Transverse colon (tissue), 4 donors: ENCODE results near the gene TMEM255B.

Source experiments
- POLR2AphosphoS5 ChIP-seq, 3 donors: sonication (generic); formaldehyde crosslinking; IDR thresholded peaks; one replicate each; pipeline ENCODE4 v1.6.1; 2016; ENCODE audit warnings: antibody characterized with exemption in 3 of 3
- TF ChIP-seq, protein P1 (sequence below), 5 experiments: fragments of 200-600 bp in 3 of 5; fragments of 450-650 bp in 2 of 5; sonication (generic) in 3 of 5; IDR thresholded peaks; 1 replicate in 2 of 5; 2 replicates in 3 of 5; pipeline ENCODE4 v1.5.1; 2016 to 2017; ENCODE audit warnings: antibody characterized with exemption in 5 of 5, inconsistent platforms in 3 of 5, mild to moderate bottlenecking in 2 of 5, moderate library complexity in 1 of 5

DNA sequence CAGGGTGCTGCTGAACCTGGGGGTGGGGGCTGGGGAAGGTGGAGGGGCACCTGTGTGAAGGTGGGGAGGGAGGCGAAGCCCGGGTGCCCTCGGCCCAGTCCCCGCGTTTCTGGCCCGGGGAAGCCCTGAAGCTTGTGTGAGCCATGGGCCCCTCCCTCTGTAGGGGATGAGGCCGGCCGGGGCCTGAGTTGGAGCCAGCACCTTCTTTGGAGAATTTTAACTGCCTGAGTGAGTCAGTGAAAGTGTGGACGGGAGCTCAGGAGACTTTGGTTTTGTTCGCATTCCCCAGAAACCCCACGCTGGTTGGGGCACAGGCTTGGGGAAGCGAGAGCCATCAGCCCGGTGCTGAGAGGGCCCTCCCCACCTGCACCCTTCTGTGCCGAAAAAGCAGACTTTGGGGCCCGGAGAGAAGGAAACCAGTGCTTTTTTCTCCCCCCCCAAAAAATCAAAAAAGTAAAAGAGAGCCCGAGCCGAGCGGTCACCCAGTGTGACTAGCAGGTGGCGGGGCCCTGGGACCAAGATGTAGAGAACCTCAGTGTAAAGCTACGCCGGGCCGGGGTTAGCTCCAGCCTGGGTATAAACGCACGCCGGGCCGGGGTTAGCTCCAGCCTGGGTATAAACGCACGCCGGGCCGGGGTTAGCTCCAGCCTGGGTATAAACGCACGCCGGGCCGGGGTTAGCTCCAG, 45.1 kb downstream of the TMEM255B start:
- TF ChIP-seq, protein P1, sequence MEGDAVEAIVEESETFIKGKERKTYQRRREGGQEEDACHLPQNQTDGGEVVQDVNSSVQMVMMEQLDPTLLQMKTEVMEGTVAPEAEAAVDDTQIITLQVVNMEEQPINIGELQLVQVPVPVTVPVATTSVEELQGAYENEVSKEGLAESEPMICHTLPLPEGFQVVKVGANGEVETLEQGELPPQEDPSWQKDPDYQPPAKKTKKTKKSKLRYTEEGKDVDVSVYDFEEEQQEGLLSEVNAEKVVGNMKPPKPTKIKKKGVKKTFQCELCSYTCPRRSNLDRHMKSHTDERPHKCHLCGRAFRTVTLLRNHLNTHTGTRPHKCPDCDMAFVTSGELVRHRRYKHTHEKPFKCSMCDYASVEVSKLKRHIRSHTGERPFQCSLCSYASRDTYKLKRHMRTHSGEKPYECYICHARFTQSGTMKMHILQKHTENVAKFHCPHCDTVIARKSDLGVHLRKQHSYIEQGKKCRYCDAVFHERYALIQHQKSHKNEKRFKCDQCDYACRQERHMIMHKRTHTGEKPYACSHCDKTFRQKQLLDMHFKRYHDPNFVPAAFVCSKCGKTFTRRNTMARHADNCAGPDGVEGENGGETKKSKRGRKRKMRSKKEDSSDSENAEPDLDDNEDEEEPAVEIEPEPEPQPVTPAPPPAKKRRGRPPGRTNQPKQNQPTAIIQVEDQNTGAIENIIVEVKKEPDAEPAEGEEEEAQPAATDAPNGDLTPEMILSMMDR (IDR thresholded peaks at IDR 0.05), result no peak
- no peak for TF ChIP-seq POLR2AphosphoS5 (IDR thresholded peaks at IDR 0.05)
